ENCODE measurements around the gene SLC39A3.

DNA sequence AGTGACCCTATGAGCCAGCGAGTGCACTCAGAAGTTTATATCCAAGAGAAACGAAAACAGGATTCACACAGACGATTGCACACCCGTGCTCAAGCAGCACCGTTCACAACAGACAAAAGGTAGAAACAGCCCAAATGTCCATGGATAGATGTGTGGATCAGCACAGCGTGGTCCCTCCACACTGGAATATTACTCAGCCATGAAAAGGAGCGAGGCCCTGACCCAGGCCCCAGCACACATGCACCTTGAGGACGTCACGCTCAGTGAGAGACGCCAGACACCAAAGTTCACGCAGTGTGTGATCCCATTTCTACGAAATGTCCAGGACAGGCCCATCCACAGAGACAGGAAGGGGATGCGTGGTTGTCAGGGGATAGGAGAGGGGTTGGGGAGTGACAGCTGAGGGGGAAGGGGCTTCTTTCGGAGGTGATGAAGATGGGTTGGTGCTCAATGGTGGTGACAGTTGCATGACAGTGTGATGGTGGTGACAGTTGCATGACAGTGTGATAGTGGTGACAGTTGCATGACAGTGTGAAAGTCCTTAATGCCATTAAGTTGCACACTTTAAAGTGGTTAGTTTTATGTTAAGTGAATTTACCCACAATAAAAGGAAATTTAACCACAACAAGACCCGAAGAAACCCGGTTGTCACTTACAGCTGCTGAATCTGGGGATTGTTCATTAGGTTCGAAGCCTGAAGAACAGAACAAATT, 18.9 kb upstream of the SLC39A3 start:
- TF ChIP-seq CTCF (IDR thresholded peaks at IDR 0.05 in 2 of 3, conservative IDR thresholded peaks at IDR 0.05 in 1 of 3; ENCODE audit: control insufficient read depth in 2 of 3, extremely low read depth in 1 of 3, insufficient read depth in 1 of 3, low read depth in 3 of 3, low read length in 3 of 3) = no peak
- no peak for TF ChIP-seq POLR2A (IDR thresholded peaks at IDR 0.05; ENCODE audit: low read depth, low read length)
- no peak for TF ChIP-seq EP300 (IDR thresholded peaks at IDR 0.05; ENCODE audit: borderline replicate concordance in 1 of 2, control insufficient read depth in 1 of 2, low read depth in 2 of 2, low read length in 2 of 2)
- TF ChIP-seq ZNF24 (IDR thresholded peaks at IDR 0.05) = no peak
- TF ChIP-seq KAT2A (conservative IDR thresholded peaks at IDR 0.05; ENCODE audit: control insufficient read depth, low read depth, low read length) = no peak
- no peak for TF ChIP-seq YY1 (IDR thresholded peaks at IDR 0.05; ENCODE audit: low read depth, low read length)
- no peak for TF ChIP-seq POLR2AphosphoS5 (IDR thresholded peaks at IDR 0.05; ENCODE audit: low read length)
- no peak for TF ChIP-seq CHD4 (IDR thresholded peaks at IDR 0.05)

All from GM12878 (cell line).